ENCODE results near the gene YPEL4.
"Not testable (repeated sequence)": the region's sequence is repeated elsewhere in the genome, so short reads cannot be mapped to it uniquely, and the experiment has no call there.

DNA sequence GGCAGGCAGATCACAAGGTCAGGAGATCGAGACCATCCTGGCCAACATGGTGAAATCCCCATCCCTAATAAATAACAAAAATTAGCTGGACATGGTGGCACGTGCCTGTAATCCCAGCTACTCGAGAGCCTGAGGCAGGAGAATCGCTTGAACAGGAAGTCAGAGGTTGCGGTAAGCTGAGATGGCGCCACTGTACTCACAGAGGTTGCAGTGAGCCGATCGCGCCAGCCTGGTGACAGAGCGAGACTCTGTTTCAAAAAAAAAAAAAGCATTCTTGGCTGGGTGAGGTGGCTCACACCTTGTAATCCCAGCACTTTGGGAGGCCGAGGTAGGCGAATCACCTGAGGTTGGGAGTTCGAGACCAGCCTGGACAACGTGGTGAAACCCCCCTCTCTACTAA lies 2.5 kb upstream of the YPEL4 start:
- not testable (repeated sequence) for TF ChIP-seq POLR2A (IDR thresholded peaks at IDR 0.05)
- TF ChIP-seq, protein P1, sequence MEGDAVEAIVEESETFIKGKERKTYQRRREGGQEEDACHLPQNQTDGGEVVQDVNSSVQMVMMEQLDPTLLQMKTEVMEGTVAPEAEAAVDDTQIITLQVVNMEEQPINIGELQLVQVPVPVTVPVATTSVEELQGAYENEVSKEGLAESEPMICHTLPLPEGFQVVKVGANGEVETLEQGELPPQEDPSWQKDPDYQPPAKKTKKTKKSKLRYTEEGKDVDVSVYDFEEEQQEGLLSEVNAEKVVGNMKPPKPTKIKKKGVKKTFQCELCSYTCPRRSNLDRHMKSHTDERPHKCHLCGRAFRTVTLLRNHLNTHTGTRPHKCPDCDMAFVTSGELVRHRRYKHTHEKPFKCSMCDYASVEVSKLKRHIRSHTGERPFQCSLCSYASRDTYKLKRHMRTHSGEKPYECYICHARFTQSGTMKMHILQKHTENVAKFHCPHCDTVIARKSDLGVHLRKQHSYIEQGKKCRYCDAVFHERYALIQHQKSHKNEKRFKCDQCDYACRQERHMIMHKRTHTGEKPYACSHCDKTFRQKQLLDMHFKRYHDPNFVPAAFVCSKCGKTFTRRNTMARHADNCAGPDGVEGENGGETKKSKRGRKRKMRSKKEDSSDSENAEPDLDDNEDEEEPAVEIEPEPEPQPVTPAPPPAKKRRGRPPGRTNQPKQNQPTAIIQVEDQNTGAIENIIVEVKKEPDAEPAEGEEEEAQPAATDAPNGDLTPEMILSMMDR (IDR thresholded peaks at IDR 0.05) = not testable (repeated sequence)

Data from esophagus squamous epithelium (tissue), 4 donors.